Measurements from ENCODE around the gene KLK3.

The KLK3 gene

GRCh38 chr19:50902640-50903039 is 47.9 kb downstream of the KLK3 start:
- no peak for TF ChIP-seq CTCF (conservative IDR thresholded peaks at IDR 0.05; ENCODE audit: control insufficient read depth, insufficient read depth, low read depth, low read length)
- DNase-seq (ENCODE audit: low read depth) = no peak
- no peak overlapping the region for H3K4me3 ChIP-seq (ENCODE audit: control insufficient read depth, low read depth, low read length)

DNA sequence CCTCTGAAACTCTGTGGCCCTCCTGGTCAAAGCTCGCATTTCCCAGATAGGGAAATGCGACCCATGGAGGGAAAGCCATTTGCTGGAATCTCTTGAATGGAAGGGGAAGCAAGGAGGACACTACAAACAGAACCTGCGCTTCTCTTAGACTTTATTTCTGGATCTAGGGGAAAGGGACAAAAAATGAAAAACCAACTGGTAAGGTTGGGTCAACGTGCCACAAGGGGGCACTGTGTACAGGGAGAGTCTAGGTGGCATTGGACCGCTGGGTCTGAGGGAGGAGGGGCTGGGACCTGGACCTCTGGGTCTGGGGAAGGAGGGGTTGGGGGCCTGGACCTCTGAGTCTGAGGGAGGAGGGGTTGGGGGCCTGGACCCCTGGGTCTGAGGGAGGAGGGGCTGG is 51.5 kb downstream of the KLK3 start:
- DNase-seq (ENCODE audit: low read depth) = peak; percentile 23
- peak; percentile 58 for TF ChIP-seq CTCF (conservative IDR thresholded peaks at IDR 0.05; ENCODE audit: control insufficient read depth, insufficient read depth, low read depth, low read length)
- H3K4me3 ChIP-seq (ENCODE audit: control insufficient read depth, low read depth, low read length) = no peak overlapping the region

DNA sequence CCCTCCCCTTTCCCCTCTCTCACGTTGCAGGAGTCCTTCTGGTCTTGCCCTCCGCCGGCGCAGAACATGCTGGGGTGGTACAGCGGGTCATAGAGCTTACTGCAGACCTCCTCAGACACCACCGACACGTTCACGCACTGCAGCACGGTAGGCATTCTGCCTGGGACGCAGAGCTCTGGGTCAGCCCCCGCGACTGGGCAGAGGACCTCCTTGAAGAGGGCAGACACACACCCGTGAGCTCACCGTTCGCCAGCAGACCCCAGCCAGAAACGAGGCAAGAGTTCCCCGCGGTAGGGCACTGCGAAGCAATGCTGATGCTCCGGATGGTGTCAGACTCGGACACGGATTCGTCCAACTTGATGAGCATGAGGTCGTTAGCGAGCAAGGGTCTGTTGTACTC is 53.6 kb downstream of the KLK3 start:
- TF ChIP-seq CTCF (conservative IDR thresholded peaks at IDR 0.05; ENCODE audit: control insufficient read depth, insufficient read depth, low read depth, low read length) = no peak
- H3K4me3 ChIP-seq (ENCODE audit: control insufficient read depth, low read depth, low read length) = no peak overlapping the region
- no peak for DNase-seq (ENCODE audit: low read depth)

- H3K4me3 ChIP-seq (ENCODE audit: control insufficient read depth, low read depth, low read length) = no peak overlapping the region
- TF ChIP-seq CTCF (conservative IDR thresholded peaks at IDR 0.05; ENCODE audit: control insufficient read depth, insufficient read depth, low read depth, low read length) = no peak
- DNase-seq (ENCODE audit: low read depth) = peak; percentile 44
Measured at GRCh38 chr19:50909240-50910070, 54.7 kb downstream of the KLK3 start.
